ENCODE data around the gene PPP1R2C.

Gene PPP1R2C

GRCh38 chrX:42752730-42753129 is 25.2 kb downstream of the PPP1R2C start:
- Histone ChIP-seq H3K36me3 (no peaks in the 10 kb centered on the region), H3K27me3 (peaks cover 84% of the 10 kb centered on the region), H3K4me3 (no peak overlapping the region), H3K27ac (no peak overlapping the region), H3K9ac (no peak overlapping the region), H3K4me1 (no peaks in the 10 kb centered on the region), H3K4me2 (no peak overlapping the region), H3K9me3 (no peaks in the 10 kb centered on the region), H4K20me1 (no peaks in the 10 kb centered on the region; the same call in 1 of the 2 replicates)
- no peak for TF ChIP-seq Cebpa-rat (IDR thresholded peaks at IDR 0.05)

DNA sequence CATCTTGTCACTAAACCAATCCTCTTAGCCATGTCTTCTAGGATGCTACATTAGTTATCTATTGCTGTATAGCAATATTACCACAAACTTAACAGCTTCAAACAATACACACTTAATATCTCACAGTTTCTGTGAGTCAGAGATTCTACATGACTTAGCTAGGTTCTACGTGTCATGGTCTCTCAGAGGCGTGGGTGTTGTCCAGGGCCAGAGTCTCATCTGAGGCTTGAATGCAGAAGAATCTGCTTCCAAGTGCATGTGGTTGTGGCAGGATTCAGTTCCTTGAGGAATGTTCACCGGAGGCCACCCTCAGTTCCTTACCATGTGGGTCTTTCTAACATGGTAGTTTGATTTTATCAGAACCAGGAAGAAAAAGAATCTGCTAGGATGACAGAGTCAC is 26.4 kb downstream of the PPP1R2C start:
- H3K9me3 ChIP-seq: no peaks in the 10 kb centered on the region
- no peaks in the 10 kb centered on the region for H3K4me1 ChIP-seq
- no peak for TF ChIP-seq Cebpa-rat (IDR thresholded peaks at IDR 0.05)
- no peak overlapping the region for H3K9ac ChIP-seq
- H3K4me3 ChIP-seq: no peak overlapping the region
- H3K27ac ChIP-seq: no peak overlapping the region
- H4K20me1 ChIP-seq: no peaks in the 10 kb centered on the region; the same call in 1 of the 2 replicates
- peaks cover 83% of the 10 kb centered on the region for H3K27me3 ChIP-seq
- H3K4me2 ChIP-seq: no peak overlapping the region
- H3K36me3 ChIP-seq: no peaks in the 10 kb centered on the region

- Histone ChIP-seq H3K9me3 (no peaks in the 10 kb centered on the region), H3K27me3 (peaks cover 74% of the 10 kb centered on the region), H3K4me2 (no peak overlapping the region), H3K36me3 (no peaks in the 10 kb centered on the region), H3K4me3 (no peak overlapping the region), H4K20me1 (no peaks in the 10 kb centered on the region; the same call in 1 of the 2 replicates), H3K9ac (no peak overlapping the region), H3K4me1 (no peaks in the 10 kb centered on the region), H3K27ac (no peak overlapping the region)
- no peak for TF ChIP-seq Cebpa-rat (IDR thresholded peaks at IDR 0.05)
Measured at GRCh38 chrX:42748067-42748850, 29.7 kb downstream of the PPP1R2C start.

DNA sequence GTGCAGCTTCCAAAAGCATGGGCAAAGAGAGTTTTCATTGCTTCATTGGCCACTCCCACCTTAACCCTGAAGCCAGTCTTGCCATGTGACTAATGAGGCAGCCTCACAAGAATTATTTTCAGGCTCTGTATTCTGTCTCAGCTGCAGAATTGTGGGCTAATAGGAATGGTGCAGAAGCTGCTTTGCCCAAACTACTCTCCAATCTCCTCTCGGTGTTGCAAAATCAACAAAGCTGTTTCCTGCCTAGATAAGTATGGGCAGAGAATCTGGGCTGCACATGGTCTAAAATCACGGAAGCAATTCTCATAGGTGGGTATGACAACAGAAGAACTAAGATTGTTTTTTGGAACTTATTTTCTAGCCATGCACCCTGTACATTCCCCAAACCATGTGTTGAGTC is 31.4 kb downstream of the PPP1R2C start:
- Histone ChIP-seq H3K27ac (no peak overlapping the region), H4K20me1 (no peaks in the 10 kb centered on the region; the same call in 1 of the 2 replicates), H3K4me3 (no peak overlapping the region), H3K9me3 (no peaks in the 10 kb centered on the region), H3K36me3 (no peaks in the 10 kb centered on the region), H3K27me3 (peaks cover 75% of the 10 kb centered on the region), H3K4me1 (no peaks in the 10 kb centered on the region), H3K9ac (no peak overlapping the region), H3K4me2 (no peak overlapping the region)
- no peak for TF ChIP-seq Cebpa-rat (IDR thresholded peaks at IDR 0.05)

GRCh38 chrX:42740456-42740855 is 37.5 kb downstream of the PPP1R2C start:
- H3K27ac ChIP-seq: no peak overlapping the region
- peaks cover 84% of the 10 kb centered on the region for H3K27me3 ChIP-seq
- no peak overlapping the region for H3K4me2 ChIP-seq
- H3K4me3 ChIP-seq: no peak overlapping the region
- H3K36me3 ChIP-seq: no peaks in the 10 kb centered on the region
- no peaks in the 10 kb centered on the region for H3K4me1 ChIP-seq
- TF ChIP-seq Cebpa-rat (IDR thresholded peaks at IDR 0.05): no peak
- no peak overlapping the region for H3K9ac ChIP-seq
- no peaks in the 10 kb centered on the region for H4K20me1 ChIP-seq
- H3K9me3 ChIP-seq: no peaks in the 10 kb centered on the region

GRCh38 chrX:42739741-42740140 is 38.2 kb downstream of the PPP1R2C start:
- Histone ChIP-seq H3K4me3 (no peak overlapping the region), H3K9ac (no peak overlapping the region), H3K4me1 (no peaks in the 10 kb centered on the region), H3K4me2 (no peak overlapping the region), H3K9me3 (no peaks in the 10 kb centered on the region), H3K27ac (no peak overlapping the region), H3K27me3 (peaks cover 82% of the 10 kb centered on the region), H4K20me1 (no peaks in the 10 kb centered on the region), H3K36me3 (no peaks in the 10 kb centered on the region)
- TF ChIP-seq Cebpa-rat (IDR thresholded peaks at IDR 0.05): no peak

DNA sequence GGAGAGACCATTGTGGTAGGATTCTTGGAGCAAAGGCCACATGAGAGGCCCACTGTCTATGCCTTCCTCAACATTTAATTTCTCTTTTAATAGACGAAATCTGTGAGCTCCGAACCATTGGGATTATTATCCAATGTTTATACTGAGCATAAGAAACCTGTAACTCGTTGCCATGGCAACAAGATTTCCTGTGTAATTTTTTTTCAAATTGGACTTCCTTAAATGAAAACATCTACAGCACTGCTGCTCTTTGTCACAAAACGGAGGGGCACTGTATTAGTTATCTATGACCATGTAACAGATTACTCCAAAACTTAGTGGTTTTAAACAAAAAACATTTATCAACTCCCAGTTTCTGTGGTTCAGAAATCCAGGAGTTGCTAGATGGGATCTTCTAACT is 38.7 kb downstream of the PPP1R2C start:
- Histone ChIP-seq H4K20me1 (no peaks in the 10 kb centered on the region), H3K9ac (no peak overlapping the region), H3K4me3 (no peak overlapping the region), H3K27me3 (peaks cover 78% of the 10 kb centered on the region), H3K4me1 (no peaks in the 10 kb centered on the region), H3K9me3 (no peaks in the 10 kb centered on the region), H3K36me3 (no peaks in the 10 kb centered on the region), H3K27ac (no peak overlapping the region), H3K4me2 (no peak overlapping the region)
- TF ChIP-seq Cebpa-rat (IDR thresholded peaks at IDR 0.05): no peak

- Histone ChIP-seq H3K9ac (no peak overlapping the region), H3K27me3 (peaks cover 74% of the 10 kb centered on the region), H3K4me2 (no peak overlapping the region), H3K4me3 (no peak overlapping the region), H3K9me3 (no peaks in the 10 kb centered on the region), H3K4me1 (no peaks in the 10 kb centered on the region), H3K27ac (no peak overlapping the region), H3K36me3 (no peaks in the 10 kb centered on the region), H4K20me1 (no peaks in the 10 kb centered on the region)
- no peak for TF ChIP-seq Cebpa-rat (IDR thresholded peaks at IDR 0.05)
Measured at GRCh38 chrX:42738552-42738951, 39.4 kb downstream of the PPP1R2C start.

- Histone ChIP-seq H3K9me3 (no peaks in the 10 kb centered on the region), H4K20me1 (no peaks in the 10 kb centered on the region; the same call in 1 of the 2 replicates), H3K36me3 (no peaks in the 10 kb centered on the region), H3K4me2 (no peak overlapping the region), H3K4me3 (no peak overlapping the region), H3K9ac (no peak overlapping the region), H3K27ac (no peak overlapping the region), H3K4me1 (no peaks in the 10 kb centered on the region), H3K27me3 (peaks cover 65% of the 10 kb centered on the region)
- TF ChIP-seq Cebpa-rat (IDR thresholded peaks at IDR 0.05): no peak
Measured at GRCh38 chrX:42735250-42735649, 42.7 kb downstream of the PPP1R2C start.

DNA sequence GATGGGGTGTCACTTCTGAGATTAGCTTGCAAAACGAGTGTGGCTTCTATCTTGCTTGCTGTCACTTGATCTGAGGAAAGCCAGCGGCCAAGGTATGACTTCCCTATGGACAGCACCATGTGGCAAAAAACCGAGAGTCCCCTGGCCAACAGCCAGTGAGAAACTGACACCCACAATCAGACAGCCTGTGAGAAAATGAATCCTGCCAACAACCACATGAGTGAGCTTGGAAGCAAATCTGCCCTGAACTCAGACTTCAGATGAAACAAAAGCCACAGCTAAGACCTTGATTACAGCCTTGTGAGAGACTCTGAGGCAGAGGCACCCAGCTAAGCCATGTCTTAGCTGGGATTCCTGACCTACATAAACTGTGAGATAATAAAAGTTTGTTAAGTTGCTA is 45.5 kb downstream of the PPP1R2C start:
- TF ChIP-seq Cebpa-rat (IDR thresholded peaks at IDR 0.05): no peak
- peaks cover 48% of the 10 kb centered on the region for H3K27me3 ChIP-seq
- H3K4me1 ChIP-seq: no peaks in the 10 kb centered on the region
- H3K9me3 ChIP-seq: no peaks in the 10 kb centered on the region
- H3K36me3 ChIP-seq: no peaks in the 10 kb centered on the region
- H3K9ac ChIP-seq: no peak overlapping the region
- no peaks in the 10 kb centered on the region; the same call in 1 of the 2 replicates for H4K20me1 ChIP-seq
- H3K4me3 ChIP-seq: no peak overlapping the region
- no peak overlapping the region for H3K27ac ChIP-seq
- H3K4me2 ChIP-seq: no peak overlapping the region
